GM13977 (cell line): Measurements from ENCODE around the gene FHAD1.

ENCODE experiments used
- DNase-seq: peaks from one replicate; pipeline ENCODE4 v3.0.0; 2012; ENCODE audit warnings: low spot score
- in situ Hi-C: fragments of 300-500 bp; cut with MboI; formaldehyde crosslinking; loops from one replicate; pipeline ENCODE4 v1.12.0; 2022; ENCODE audit warnings: low sequenced_read_pairs, low pct_unique_long_range_greater_than_20kb, mixed read lengths, inconsistent platforms; ENCODE audit not compliant: unreplicated experiment
- TF ChIP-seq, protein P1 (sequence below): IDR thresholded peaks from 2 replicates; pipeline ENCODE4 v1.5.1; 2012; ENCODE audit warnings: mild to moderate bottlenecking, control low read depth; ENCODE audit not compliant: insufficient read depth; ENCODE audit errors: extremely low read depth, missing control alignments

The FHAD1 gene

DNA sequence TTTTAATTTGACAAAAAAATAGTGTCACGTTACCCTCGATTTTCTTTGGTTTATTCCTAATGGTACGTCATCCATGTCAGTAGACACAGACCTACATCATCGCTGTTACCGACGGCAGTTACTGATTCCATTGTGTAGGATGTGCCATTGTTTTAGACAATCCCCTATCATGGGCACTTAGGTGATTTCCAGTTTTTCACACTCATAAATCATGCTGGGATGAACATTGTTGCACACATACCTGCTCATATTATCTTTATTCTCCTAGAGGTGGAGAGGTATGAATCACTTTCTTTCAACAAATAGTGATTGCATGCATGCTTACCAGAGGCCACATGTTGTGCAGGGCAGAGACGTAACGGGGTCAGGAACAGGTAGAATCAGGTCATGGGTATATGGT lies 83.0 kb downstream of the FHAD1 start:
- in situ Hi-C loops = no loop called here
- TF ChIP-seq, protein P1, sequence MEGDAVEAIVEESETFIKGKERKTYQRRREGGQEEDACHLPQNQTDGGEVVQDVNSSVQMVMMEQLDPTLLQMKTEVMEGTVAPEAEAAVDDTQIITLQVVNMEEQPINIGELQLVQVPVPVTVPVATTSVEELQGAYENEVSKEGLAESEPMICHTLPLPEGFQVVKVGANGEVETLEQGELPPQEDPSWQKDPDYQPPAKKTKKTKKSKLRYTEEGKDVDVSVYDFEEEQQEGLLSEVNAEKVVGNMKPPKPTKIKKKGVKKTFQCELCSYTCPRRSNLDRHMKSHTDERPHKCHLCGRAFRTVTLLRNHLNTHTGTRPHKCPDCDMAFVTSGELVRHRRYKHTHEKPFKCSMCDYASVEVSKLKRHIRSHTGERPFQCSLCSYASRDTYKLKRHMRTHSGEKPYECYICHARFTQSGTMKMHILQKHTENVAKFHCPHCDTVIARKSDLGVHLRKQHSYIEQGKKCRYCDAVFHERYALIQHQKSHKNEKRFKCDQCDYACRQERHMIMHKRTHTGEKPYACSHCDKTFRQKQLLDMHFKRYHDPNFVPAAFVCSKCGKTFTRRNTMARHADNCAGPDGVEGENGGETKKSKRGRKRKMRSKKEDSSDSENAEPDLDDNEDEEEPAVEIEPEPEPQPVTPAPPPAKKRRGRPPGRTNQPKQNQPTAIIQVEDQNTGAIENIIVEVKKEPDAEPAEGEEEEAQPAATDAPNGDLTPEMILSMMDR = no peak
- no peak for DNase-seq

DNA sequence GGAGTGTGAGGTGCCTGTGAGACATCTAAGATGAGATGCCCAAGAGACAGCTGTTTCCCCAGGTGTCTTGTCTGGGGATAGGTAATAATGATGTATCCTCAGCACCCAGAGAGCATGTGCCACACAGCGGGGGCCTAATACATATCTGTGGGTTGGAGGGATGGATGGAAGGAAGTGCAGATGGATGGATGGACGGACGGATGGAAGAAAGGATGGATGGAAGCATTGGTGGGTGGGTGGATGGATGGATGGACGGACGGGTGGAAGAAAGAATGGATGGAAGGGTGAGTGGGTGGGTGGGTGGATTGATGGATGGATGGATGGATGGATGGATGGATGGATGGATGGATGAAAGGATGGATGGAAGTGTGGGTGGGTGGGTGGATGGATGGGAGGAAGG lies 84.2 kb downstream of the FHAD1 start:
- no peak for DNase-seq
- TF ChIP-seq, protein P1 = no peak
- in situ Hi-C loops = no loop called here

DNA sequence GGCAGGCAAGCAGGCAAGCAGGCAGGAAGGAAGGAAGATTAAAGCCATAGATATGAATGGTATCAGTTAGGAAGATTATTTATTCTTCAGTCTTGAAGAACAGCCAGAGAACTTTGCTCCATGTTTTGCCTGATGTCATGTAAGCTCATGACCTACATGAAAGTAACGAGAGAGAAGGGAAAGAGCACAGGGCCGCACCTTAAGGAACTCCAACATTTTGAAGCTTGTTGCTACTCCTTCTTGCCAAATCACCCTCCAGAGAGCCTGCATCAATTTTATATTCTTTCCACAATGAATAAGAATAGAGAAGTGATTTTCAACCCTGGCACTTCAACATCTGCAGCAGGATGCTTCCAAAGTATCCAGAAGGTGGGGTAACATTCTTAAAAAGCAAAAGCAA lies 84.7 kb downstream of the FHAD1 start:
- TF ChIP-seq, protein P1 = no peak
- in situ Hi-C loops = no loop called here
- no peak for DNase-seq

DNA sequence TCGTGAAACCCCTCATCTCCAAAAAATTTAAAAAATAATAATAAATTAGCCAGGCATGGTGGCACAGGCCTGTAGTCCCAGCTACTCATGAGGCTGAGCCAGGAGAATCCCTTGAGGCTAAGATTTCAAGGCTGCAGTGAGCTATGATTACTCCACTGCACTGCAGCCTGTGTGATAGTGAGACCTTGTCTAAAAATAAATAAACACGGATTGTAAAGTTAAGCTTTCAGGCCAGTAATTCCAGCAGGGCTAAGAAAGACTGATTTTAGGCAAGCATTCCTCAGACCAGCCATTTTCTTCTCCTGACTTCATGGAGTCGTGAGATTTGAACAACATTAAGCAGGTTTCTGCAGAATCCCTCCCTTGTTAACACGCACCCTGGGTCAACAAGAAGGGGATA lies 85.5 kb downstream of the FHAD1 start:
- TF ChIP-seq, protein P1 = no peak
- no peak for DNase-seq
- in situ Hi-C loops = no loop called here

DNA sequence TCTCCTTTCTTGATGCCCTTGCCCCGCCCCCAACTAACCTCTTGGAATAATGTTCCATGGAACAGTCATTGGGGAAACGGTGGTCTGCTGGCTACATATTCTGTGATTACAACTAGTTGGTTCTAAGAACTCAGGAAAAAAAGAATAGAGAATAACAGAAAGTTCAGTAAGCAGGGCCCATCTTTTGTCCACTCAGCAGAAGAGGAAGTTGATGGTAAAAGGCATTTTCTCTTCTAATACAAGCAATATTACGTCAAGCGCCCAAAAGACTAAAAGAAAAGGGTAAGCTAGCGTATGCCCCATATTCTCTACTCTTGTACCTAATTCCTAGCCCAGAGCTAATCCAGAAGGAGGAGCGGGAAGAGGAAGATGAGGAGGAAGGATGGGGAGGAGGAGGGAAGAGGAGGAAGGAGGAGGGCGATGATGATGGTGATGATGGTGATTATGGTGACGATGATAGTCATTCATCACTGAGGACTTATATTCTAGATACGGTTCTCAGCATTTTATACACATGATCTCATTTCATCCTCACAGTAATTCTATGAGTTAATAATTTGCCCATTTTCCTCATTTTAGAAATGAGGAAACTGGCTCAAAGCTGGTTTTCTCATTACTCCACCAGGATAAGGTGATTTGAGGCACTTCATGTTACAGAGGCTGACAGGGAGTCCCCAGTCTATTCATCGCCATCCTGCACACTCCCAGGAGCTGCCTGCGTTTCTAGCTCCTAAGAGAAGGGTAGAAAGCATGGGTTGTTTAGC lies 86.1 kb downstream of the FHAD1 start:
- in situ Hi-C loops = no loop called here
- DNase-seq = no peak
- TF ChIP-seq, protein P1 = no peak

DNA sequence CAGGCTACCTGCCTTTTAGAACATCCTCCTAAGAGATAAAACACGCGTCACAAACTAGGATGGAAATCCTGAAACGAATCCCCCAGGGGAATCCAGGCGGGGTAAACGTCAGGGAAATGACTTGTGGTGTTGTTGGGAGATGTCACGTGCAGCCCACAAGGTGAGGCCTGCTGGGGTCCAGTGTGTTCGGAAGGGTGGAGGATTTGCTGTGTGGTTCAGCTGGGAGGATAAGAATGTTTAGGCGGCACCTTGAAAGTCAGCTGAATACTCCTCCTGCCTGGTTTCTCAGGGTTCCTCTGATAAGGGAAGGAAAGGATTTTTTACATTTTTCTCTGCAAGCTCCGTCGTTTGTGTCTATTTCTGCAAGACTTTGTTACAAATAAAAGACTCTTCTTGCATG lies 88.0 kb downstream of the FHAD1 start:
- no peak for DNase-seq
- in situ Hi-C loops = no loop called here
- TF ChIP-seq, protein P1 = no peak
